GM12878 (cell line): ENCODE measurements around the gene LAMA2.
A peak's percentile ranks its signal among the peaks of the same experiment; 100 is the strongest.

Experiments
- BACH1 ChIP-seq: fragments of 450-650 bp; IDR thresholded peaks from 2 replicates; pipeline ENCODE4 v1.6.1; 2017; ENCODE audit warnings: mild to moderate bottlenecking, borderline replicate concordance
- BRCA1 ChIP-seq: IDR thresholded peaks from 2 replicates; pipeline ENCODE4 v1.6.1; 2011; ENCODE audit warnings: low read depth, low read length, improper control_type of control experiment
- CBX3 ChIP-seq: fragments of 200-600 bp; sonication (generic); IDR thresholded peaks from 2 replicates; pipeline ENCODE4 v1.6.1; 2016; ENCODE audit warnings: low read depth, borderline replicate concordance
- CHD1 ChIP-seq: IDR thresholded peaks from 2 replicates; pipeline ENCODE4 v1.6.1; 2012; ENCODE audit warnings: low read depth, low read length, improper control_type of control experiment
- EED ChIP-seq: sonication (generic); IDR thresholded peaks from 2 replicates; pipeline ENCODE4 v1.6.1; 2016; ENCODE audit warnings: antibody characterized with exemption, low read depth
- EZH2 ChIP-seq: IDR thresholded peaks from 2 replicates; pipeline ENCODE4 v1.6.1; 2012; ENCODE audit warnings: low read depth, mild to moderate bottlenecking, control low read depth, inconsistent platforms, low read length, borderline replicate concordance; ENCODE audit not compliant: control insufficient read depth
- MXI1 ChIP-seq: fragments of 150-350 bp; IDR thresholded peaks from 2 replicates; pipeline ENCODE4 v1.6.1; 2011; ENCODE audit warnings: low read depth, mild to moderate bottlenecking, inconsistent platforms, low read length, improper control_type of control experiment
- NRF1 ChIP-seq: conservative IDR thresholded peaks from 2 replicates; pipeline ENCODE4 v1.6.1; 2011; ENCODE audit warnings: mild to moderate bottlenecking, low read depth, low read length, improper control_type of control experiment
- POLR2A ChIP-seq: IDR thresholded peaks from 2 replicates; pipeline ENCODE4 v1.6.1; 2011; ENCODE audit warnings: low read depth, mild to moderate bottlenecking, low read length
- POLR2AphosphoS5 ChIP-seq: IDR thresholded peaks from 2 replicates; pipeline ENCODE4 v1.6.1; 2011; ENCODE audit warnings: mild to moderate bottlenecking, low read length, inconsistent platforms
- SIN3A ChIP-seq: IDR thresholded peaks from 2 replicates; pipeline ENCODE4 v1.6.1; 2012; ENCODE audit warnings: low read depth, low read length, improper control_type of control experiment
- TF ChIP-seq, protein P1 (sequence below), 3 experiments: IDR thresholded peaks in 2 of 3; conservative IDR thresholded peaks in 1 of 3; 2 replicates each; pipeline ENCODE4 v1.5.1; 2011; ENCODE audit warnings: low read depth in 3 of 3, low read length in 3 of 3, mild to moderate bottlenecking in 3 of 3, control low read depth in 2 of 3, moderate library complexity in 2 of 3, inconsistent platforms in 1 of 3, mixed read lengths in 1 of 3; ENCODE audit not compliant: control insufficient read depth in 2 of 3, insufficient read depth in 1 of 3; ENCODE audit errors: extremely low read depth in 1 of 3
- TF ChIP-seq, protein P2 (sequence below): IDR thresholded peaks from 2 replicates; pipeline ENCODE4 v1.6.1; 2012; ENCODE audit warnings: low read depth, low read length, improper control_type of control experiment

DNA sequence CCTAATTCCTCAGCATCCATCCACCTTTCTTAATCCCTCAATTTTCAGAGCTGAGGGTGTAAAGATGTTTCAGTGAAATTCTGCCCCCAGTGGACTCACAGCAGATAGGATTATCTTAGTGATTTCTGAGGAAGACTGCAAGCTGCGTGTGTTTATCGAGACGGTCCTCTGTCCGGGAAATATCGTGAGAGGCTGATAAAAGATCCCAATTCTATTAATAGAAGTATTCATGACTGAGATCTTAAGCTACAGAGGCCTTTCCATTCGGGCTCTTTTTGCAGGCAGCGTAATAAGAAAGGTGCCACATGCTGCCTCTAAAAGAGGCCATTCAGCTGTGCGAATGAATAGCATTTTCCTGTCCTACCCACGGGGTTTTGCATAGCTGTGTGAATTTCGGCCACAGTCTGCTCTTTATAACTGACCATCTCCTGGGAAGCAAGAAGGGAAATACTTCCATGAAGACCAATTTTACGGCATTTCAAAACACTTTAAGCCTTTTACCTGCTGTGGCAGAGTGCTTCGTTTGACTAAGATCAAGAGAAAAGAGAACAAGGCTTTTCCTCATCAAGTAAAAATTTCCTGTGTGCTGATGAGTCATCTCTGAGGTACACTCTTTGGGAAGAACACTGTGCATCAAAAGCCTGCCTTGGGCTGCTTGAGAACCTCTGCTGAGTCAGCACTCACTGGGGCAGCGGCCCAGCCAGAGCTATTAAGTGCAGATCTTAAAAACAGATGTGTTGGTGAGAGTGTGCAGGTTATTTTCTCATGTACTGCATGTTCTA is 618.2 kb downstream of the LAMA2 start:
- TF ChIP-seq, protein P1, sequence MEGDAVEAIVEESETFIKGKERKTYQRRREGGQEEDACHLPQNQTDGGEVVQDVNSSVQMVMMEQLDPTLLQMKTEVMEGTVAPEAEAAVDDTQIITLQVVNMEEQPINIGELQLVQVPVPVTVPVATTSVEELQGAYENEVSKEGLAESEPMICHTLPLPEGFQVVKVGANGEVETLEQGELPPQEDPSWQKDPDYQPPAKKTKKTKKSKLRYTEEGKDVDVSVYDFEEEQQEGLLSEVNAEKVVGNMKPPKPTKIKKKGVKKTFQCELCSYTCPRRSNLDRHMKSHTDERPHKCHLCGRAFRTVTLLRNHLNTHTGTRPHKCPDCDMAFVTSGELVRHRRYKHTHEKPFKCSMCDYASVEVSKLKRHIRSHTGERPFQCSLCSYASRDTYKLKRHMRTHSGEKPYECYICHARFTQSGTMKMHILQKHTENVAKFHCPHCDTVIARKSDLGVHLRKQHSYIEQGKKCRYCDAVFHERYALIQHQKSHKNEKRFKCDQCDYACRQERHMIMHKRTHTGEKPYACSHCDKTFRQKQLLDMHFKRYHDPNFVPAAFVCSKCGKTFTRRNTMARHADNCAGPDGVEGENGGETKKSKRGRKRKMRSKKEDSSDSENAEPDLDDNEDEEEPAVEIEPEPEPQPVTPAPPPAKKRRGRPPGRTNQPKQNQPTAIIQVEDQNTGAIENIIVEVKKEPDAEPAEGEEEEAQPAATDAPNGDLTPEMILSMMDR (IDR thresholded peaks at IDR 0.05 in 2 of 3, conservative IDR thresholded peaks at IDR 0.05 in 1 of 3; ENCODE audit: control insufficient read depth in 2 of 3, extremely low read depth in 1 of 3, insufficient read depth in 1 of 3, low read depth in 3 of 3, low read length in 3 of 3), result peak; percentile 21 to 41 (median 30); a peak in 4 of 6 replicates
- TF ChIP-seq CHD1 (no peak), MXI1 (no peak), EED (no peak), SIN3A (no peak), BRCA1 (no peak), BACH1 (no peak), EZH2 (no peak), POLR2AphosphoS5 (no peak), POLR2A (no peak), NRF1 (no peak), CBX3 (no peak)
- TF ChIP-seq, protein P2, sequence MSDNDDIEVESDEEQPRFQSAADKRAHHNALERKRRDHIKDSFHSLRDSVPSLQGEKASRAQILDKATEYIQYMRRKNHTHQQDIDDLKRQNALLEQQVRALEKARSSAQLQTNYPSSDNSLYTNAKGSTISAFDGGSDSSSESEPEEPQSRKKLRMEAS, result no peak
